ENCODE results near the gene FAM13A.

The FAM13A gene

DNA sequence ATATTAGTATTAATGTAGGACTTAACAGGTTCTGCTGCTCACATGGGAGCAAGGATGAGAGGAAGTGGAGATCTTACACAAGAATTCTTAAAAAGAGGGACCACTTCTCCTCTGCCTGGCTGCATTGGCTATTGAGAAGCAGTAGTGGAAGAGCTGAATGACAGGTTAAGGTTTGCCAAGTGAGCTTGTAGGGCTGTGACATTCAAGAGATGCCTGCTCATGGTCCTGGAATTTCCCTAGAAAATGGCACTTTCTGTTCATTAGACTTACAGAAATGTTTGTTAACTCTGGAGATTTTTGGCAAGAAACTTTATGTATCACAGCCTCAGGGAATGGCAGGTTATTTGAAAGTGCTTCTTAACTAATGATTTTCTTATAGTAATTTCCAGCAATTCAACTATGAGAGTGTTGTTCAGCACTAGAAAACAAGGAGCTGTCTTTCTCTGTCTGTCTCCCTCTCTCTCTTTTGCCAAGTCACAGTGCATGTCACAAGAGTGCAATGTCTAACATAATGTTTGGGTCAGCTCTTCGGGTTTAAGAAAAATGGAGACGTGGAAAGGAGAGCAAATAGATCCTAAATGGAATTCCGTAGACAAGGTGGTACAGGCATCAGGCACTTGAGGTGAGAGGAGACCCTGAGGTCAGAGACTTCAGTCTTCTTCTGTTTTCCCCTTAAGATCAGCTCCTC is 351.0 kb downstream of the FAM13A start:
- DNase-seq (ENCODE audit: low read depth), result peak; percentile 14
- H3K4me3 ChIP-seq (ENCODE audit: control insufficient read depth, low read depth, low read length), result no peak overlapping the region
- TF ChIP-seq, protein P1, sequence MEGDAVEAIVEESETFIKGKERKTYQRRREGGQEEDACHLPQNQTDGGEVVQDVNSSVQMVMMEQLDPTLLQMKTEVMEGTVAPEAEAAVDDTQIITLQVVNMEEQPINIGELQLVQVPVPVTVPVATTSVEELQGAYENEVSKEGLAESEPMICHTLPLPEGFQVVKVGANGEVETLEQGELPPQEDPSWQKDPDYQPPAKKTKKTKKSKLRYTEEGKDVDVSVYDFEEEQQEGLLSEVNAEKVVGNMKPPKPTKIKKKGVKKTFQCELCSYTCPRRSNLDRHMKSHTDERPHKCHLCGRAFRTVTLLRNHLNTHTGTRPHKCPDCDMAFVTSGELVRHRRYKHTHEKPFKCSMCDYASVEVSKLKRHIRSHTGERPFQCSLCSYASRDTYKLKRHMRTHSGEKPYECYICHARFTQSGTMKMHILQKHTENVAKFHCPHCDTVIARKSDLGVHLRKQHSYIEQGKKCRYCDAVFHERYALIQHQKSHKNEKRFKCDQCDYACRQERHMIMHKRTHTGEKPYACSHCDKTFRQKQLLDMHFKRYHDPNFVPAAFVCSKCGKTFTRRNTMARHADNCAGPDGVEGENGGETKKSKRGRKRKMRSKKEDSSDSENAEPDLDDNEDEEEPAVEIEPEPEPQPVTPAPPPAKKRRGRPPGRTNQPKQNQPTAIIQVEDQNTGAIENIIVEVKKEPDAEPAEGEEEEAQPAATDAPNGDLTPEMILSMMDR (IDR thresholded peaks at IDR 0.05; ENCODE audit: control insufficient read depth, insufficient read depth, low read depth, low read length, missing control alignments), result no peak

DNA sequence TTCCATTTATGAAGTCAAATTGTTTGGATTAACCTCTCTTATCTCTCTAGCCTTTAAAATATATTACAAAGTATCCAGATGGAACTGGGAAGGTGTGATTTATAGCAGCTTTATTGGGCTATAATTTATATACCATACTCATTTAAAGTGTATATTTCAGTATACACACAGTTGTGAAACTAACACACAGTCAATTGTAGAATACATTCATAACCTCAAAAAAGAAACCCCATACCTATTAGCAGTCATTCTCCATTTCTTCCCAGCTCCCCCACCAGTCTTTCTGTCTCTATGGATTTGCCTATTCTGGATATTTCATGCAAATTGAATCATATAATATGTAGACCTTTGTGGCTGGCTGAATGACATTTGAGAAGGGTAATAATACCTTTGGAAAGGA is 351.8 kb downstream of the FAM13A start:
- TF ChIP-seq, protein P1 (IDR thresholded peaks at IDR 0.05; ENCODE audit: control insufficient read depth, insufficient read depth, low read depth, low read length, missing control alignments), result no peak
- DNase-seq (ENCODE audit: low read depth), result no peak

DNA sequence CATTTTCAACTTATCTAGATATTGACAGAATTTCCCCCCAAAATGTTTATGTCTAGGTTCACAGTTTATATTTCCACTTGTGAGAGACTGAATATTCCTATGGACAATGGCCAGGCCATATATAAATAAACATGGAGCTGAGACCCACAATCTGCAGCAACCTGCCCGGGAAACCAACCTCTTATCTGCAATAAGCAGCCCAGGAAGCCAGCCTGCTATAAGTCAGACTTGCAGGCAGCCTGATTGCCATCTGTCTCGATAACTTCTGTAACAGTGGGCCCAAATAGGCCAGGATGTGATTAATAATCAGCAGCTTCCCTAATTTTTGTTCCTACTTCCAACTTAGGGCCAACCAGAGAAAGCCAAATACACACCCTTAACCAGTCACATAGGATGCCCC is 354.2 kb downstream of the FAM13A start:
- TF ChIP-seq, protein P1 (IDR thresholded peaks at IDR 0.05; ENCODE audit: control insufficient read depth, insufficient read depth, low read depth, low read length, missing control alignments), result no peak

More for the DNA sequence above, 351.8 kb downstream of the FAM13A start:
- H3K4me3 ChIP-seq (ENCODE audit: control insufficient read depth, low read depth, low read length), result no peak overlapping the region

DNA sequence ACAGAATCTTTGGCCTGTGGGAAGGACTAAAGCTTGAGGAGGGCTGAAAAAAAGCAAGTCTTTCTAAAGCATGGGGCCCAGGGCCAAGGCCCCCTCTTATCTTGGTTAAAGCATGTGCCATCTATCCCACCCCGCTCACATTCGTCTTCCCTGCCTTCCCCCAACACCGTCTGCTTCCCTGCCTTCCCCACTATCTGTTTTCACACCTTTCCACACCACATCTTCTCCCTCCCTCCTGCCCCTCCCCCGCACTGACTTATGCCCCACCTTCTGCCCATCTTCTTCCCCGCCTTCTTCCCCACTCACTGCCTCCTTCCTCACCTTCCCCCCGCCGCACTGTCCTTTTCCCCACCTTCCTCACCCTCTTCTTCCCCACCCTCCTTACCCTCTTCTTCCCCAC is 358.5 kb downstream of the FAM13A start:
- no peak for DNase-seq (ENCODE audit: low read depth)
- TF ChIP-seq, protein P1 (IDR thresholded peaks at IDR 0.05; ENCODE audit: control insufficient read depth, insufficient read depth, low read depth, low read length, missing control alignments), result no peak
- no peak overlapping the region for H3K4me3 ChIP-seq (ENCODE audit: control insufficient read depth, low read depth, low read length)

More for the DNA sequence above, 354.2 kb downstream of the FAM13A start:
- H3K4me3 ChIP-seq (ENCODE audit: control insufficient read depth, low read depth, low read length), result no peak overlapping the region
- DNase-seq (ENCODE audit: low read depth), result no peak

DNA sequence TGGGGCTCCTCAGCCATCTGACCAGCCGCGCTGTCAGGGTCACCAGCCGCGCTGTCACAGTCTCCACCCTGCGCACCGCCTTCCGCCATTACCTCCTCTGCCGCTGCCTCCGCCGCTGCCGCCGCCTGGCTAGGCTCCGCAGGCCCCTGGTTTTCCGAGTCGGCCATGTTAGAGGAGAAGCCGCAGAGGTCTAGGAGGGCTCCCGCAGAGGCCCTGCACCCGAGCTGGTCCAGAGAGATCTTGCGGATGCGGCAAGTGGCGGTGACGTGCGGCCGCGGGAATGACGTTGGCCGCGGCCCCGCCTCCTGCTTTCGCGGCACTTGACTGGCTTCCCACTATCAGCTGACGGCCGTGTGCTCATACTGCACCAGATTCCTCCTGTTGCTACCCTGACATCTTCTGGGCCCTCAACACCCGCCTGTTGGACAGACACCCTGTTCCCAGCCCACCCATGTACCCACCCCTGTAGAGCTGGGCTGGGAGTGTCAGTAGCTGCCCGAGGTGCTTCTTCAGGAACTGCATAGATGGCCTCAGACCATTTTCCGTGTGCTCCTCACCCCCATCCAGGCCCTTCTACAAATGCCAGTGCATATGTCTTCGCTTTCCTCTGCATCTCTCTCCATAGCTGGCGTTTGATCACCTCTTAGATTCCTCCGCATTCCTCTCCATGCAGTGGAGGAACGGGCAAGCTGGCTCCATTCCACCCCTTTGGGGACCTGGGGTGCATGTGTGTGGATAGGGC is 359.2 kb downstream of the FAM13A start, which contains the start of gene NAP1L5:
NAP1L5 (minus strand) TSS at position 242 of the 742 bp plus-strand sequence; CDS start at position 167, 75 bp downstream.
- DNase-seq (ENCODE audit: low read depth), result no peak
- TF ChIP-seq, protein P1 (IDR thresholded peaks at IDR 0.05; ENCODE audit: control insufficient read depth, insufficient read depth, low read depth, low read length, missing control alignments), result no peak
- peak within 1 kb of the TSS; percentile 72 for H3K4me3 ChIP-seq (ENCODE audit: control insufficient read depth, low read depth, low read length)

DNA sequence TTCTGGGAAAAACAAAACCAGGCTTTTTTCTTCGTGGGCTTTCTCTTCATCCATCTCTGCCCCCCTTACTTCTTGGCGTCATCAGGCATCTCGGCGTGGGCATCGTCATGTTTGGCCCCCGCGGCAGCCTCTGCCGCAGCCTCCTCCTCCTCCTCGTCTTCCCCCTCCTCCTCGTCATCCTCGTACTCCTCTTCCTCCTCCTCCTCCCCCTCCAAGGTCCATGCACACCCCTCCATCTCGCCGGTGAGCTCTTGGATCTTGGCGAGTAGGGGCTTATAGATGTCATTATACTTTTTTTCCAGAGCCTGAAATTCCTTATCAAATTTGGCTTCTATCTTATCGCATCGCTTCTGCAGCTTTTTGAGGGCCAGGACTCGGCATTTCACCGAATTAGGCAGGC is 359.8 kb downstream of the FAM13A start:
- TF ChIP-seq, protein P1 (IDR thresholded peaks at IDR 0.05; ENCODE audit: control insufficient read depth, insufficient read depth, low read depth, low read length, missing control alignments), result no peak
- peak overlapping the region; percentile 72 for H3K4me3 ChIP-seq (ENCODE audit: control insufficient read depth, low read depth, low read length)
- DNase-seq (ENCODE audit: low read depth), result no peak

Measured in AG09309 (cell line).